ENCODE measurements around the gene SGCD. TPM values are rescaled to one million over a fixed set of nuclear protein-coding genes. Genes with fewer than 3 reads are reported as not detected.
A peak's percentile ranks its signal among the peaks of the same experiment; 100 is the strongest.

Gene SGCD
- total RNA-seq, 1 donor from 2014 or later: 6.0 TPM

GRCh38 chr5:156471893-156472292, 144.9 kb downstream of the SGCD start:
- no peaks in the 10 kb centered on the region for H3K27me3 ChIP-seq (ENCODE audit: low read depth)
- DNase-seq (no peak), ATAC-seq (no peak)
- no peaks in the 10 kb centered on the region for H3K36me3 ChIP-seq
- no peaks in the 10 kb centered on the region for H3K4me1 ChIP-seq
- no peak overlapping the region for H3K27ac ChIP-seq
- no peaks in the 10 kb centered on the region for H3K9me3 ChIP-seq
- no peak for TF ChIP-seq CTCF (IDR thresholded peaks at IDR 0.05)
- intact Hi-C loops (cut with DNase I): no loop called here
- no peak overlapping the region for H3K4me3 ChIP-seq

DNA sequence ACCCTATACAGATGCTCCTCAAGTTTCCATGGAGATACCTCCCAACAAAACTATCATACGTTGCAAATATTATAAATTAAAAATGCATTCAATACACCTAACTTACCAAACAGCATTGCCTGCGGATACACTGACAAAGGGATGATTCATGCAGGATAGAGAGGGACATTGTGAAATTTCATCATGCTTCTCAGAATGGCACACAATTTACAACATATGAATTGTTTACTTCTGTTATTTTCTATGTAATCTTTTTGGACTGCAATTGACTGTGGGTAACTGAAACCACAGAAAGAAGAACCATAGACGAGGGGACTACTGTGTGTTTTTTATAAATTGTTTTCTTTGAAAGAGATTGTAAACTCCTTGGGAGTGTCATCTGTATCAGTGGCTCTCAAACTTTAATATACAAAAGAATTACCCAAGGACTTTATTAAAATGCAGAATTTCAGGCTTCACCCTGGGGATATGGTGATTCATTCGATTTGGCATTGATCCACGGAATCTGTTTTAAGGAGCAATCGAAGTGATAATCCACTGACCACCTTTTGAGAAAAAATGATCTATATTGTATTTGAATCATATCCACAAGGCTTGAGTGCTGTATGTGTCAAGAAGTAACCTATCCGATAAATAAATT, 146.4 kb downstream of the SGCD start:
- TF ChIP-seq CTCF (IDR thresholded peaks at IDR 0.05): no peak
- ATAC-seq (no peak), DNase-seq (no peak)
- H3K36me3 ChIP-seq: no peaks in the 10 kb centered on the region
- H3K4me3 ChIP-seq: no peak overlapping the region
- intact Hi-C loops (cut with DNase I): no loop called here
- H3K27ac ChIP-seq: no peak overlapping the region
- H3K4me1 ChIP-seq: no peaks in the 10 kb centered on the region
- no peaks in the 10 kb centered on the region for H3K9me3 ChIP-seq
- H3K27me3 ChIP-seq (ENCODE audit: low read depth): no peaks in the 10 kb centered on the region

DNA sequence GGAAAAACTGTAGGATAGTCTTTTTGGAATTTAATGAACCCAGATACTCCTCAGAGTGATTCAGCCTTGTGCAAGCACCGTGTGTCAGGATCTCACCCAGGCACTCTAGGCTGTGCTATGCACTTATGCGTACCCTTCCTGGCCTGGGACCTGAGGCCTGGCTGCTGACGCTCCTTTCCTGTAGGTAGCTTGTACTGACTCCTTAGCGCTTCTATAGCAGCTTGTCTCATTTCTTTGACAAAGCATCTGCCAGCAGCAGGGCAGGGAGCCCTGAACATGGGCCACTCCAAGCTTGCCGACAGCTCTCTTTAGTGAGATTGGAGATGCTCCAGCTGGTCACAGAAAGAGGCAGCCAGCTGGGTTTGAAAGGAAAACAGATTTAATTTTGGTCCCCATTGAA, 147.3 kb downstream of the SGCD start:
- intact Hi-C loops (cut with DNase I): no loop called here
- Histone ChIP-seq H3K27me3 (ENCODE audit: low read depth) (no peaks in the 10 kb centered on the region), H3K36me3 (no peaks in the 10 kb centered on the region), H3K27ac (no peak overlapping the region), H3K4me3 (no peak overlapping the region), H3K9me3 (no peaks in the 10 kb centered on the region), H3K4me1 (no peaks in the 10 kb centered on the region)
- ATAC-seq (peak; percentile 48 to 52), DNase-seq (no peak)
- no peak for TF ChIP-seq CTCF (IDR thresholded peaks at IDR 0.05)

DNA sequence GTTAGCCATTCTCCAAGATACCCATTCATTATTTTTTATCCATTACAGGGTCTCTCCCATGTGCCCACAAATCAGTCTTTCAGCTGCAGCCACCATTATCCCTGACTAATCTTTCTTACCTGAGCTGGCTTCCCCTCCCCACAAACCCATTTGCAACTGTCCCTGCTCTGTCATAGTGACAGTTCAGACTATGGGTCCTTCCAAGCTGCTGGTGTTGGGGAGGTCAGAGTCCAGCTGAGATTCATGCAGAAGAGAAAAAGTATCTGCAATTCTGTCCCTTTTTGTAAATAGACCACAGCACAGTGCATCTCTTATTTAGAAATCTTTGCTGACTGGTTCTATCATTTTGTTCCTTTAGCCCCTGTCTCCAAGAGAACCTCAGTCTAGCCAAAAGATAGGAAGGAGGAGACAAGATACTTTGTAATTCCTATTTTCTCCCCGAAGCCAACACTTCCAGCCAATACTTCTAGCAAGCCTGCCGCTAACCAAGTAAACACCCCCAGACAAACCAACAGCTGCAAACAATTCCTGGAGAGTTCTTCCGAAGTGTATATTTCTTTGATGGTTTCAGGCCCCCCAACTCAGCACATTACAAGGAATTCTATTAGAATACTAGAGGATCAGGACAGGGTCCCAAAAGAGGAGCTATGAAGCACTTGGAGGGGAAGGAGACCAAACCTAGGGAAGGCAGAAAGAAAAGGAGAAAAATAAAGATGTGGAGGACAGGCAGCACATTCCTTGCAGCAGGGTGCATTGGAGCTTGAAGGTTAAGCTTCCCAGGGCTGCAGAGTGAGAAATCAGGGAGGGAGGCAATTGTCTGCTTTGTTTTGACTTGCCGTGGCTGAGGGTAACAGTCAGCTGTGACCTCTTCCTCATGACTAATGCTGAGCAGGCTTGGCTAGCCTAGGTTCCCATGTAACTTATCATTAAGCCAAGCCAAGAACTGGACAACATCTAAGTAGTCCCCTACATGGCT, 148.5 kb downstream of the SGCD start:
- TF ChIP-seq CTCF (IDR thresholded peaks at IDR 0.05): no peak
- no peaks in the 10 kb centered on the region for H3K4me1 ChIP-seq
- intact Hi-C loops (cut with DNase I): no loop called here
- no peaks in the 10 kb centered on the region for H3K9me3 ChIP-seq
- H3K27me3 ChIP-seq (ENCODE audit: low read depth): no peaks in the 10 kb centered on the region
- ATAC-seq (peak; percentile 63 to 67), DNase-seq (no peak)
- no peak overlapping the region for H3K4me3 ChIP-seq
- no peak overlapping the region for H3K27ac ChIP-seq
- no peaks in the 10 kb centered on the region for H3K36me3 ChIP-seq

DNA sequence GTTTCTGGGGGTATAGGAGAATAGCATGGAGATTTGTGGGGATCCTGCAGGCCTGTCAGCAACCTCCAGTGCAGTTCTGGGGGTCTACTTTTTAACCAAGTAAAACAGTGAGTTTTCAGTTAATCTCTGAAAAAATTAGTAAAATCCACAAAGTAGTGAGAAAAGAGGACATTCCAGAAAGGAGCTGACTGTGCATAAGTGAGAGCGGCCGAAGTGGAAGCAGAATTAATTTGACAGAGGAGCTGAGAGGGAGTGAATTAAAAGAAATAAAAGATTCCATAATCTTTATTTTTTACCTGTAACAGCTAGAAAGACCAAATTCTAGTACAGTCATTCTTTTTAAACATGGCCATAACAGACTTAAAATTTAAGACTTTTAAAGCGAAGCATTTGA, 149.2 kb downstream of the SGCD start:
- ATAC-seq (no peak), DNase-seq (no peak)
- H3K36me3 ChIP-seq: no peaks in the 10 kb centered on the region
- H3K4me1 ChIP-seq: no peaks in the 10 kb centered on the region
- H3K9me3 ChIP-seq: no peaks in the 10 kb centered on the region
- H3K4me3 ChIP-seq: no peak overlapping the region
- no peaks in the 10 kb centered on the region for H3K27me3 ChIP-seq (ENCODE audit: low read depth)
- intact Hi-C loops (cut with DNase I): no loop called here
- no peak overlapping the region for H3K27ac ChIP-seq
- TF ChIP-seq CTCF (IDR thresholded peaks at IDR 0.05): no peak
